Measurements from ENCODE around the gene TTC3. TPM values are rescaled to one million over a fixed set of nuclear protein-coding genes. Genes with fewer than 3 reads are reported as not detected.
A peak's percentile ranks its signal among the peaks of the same experiment; 100 is the strongest.
"Not testable (repeated sequence)": the region's sequence is repeated elsewhere in the genome, so short reads cannot be mapped to it uniquely, and the experiment has no call there.

TTC3 gene
- total RNA-seq, 1 donor from 2014 or later, result 190 TPM

GRCh38 chr21:37032877-37033471 lies 40.1 kb upstream of the TTC3 start:
- DNase-seq (ENCODE audit: low spot score), result no peak
- peaks cover 21% of the 10 kb centered on the region for H3K36me3 Mint-ChIP-seq (ENCODE audit: low read depth, unreplicated experiment)
- no peaks in the 10 kb centered on the region for H3K9me3 Mint-ChIP-seq (ENCODE audit: unreplicated experiment)
- no peak overlapping the region for H3K4me3 Mint-ChIP-seq (ENCODE audit: unreplicated experiment)
- no peaks in the 10 kb centered on the region for H3K4me1 Mint-ChIP-seq (ENCODE audit: unreplicated experiment)
- TF ChIP-seq CTCF (IDR thresholded peaks at IDR 0.05; ENCODE audit: unreplicated experiment), result no peak
- peaks cover 1% of the 10 kb centered on the region for H3K27me3 Mint-ChIP-seq (ENCODE audit: unreplicated experiment)
- no peak overlapping the region for H3K27ac Mint-ChIP-seq (ENCODE audit: unreplicated experiment)

GRCh38 chr21:37034394-37034793 lies 38.7 kb upstream of the TTC3 start:
- H3K9me3 Mint-ChIP-seq (ENCODE audit: unreplicated experiment); H3K27me3 Mint-ChIP-seq (ENCODE audit: unreplicated experiment); H3K4me1 Mint-ChIP-seq (ENCODE audit: unreplicated experiment); H3K27ac Mint-ChIP-seq (ENCODE audit: unreplicated experiment); H3K4me3 Mint-ChIP-seq (ENCODE audit: unreplicated experiment); DNase-seq (ENCODE audit: low spot score): not testable (repeated sequence)
- peaks cover 21% of the 10 kb centered on the region for H3K36me3 Mint-ChIP-seq (ENCODE audit: low read depth, unreplicated experiment)

- Mint-ChIP-seq H3K4me3 (ENCODE audit: unreplicated experiment) (peak overlapping the region; percentile 7), H3K36me3 (ENCODE audit: low read depth, unreplicated experiment) (peaks cover 16% of the 10 kb centered on the region), H3K9me3 (ENCODE audit: unreplicated experiment) (no peaks in the 10 kb centered on the region), H3K27me3 (ENCODE audit: unreplicated experiment) (peaks cover 1% of the 10 kb centered on the region), H3K4me1 (ENCODE audit: unreplicated experiment) (peaks cover 3% of the 10 kb centered on the region), H3K27ac (ENCODE audit: unreplicated experiment) (no peak overlapping the region)
- no peak for DNase-seq (ENCODE audit: low spot score)
- TF ChIP-seq CTCF (IDR thresholded peaks at IDR 0.05; ENCODE audit: unreplicated experiment), result no peak
These were observed 36.9 kb upstream of the TTC3 start for GRCh38 chr21:37036177-37036576.

GRCh38 chr21:37039411-37040075 lies 33.5 kb upstream of the TTC3 start:
- H3K27ac Mint-ChIP-seq (ENCODE audit: unreplicated experiment), result no peak overlapping the region

GRCh38 chr21:37040212-37040611 lies 32.8 kb upstream of the TTC3 start:
- DNase-seq (ENCODE audit: low spot score), result no peak
- no peak overlapping the region for H3K27ac Mint-ChIP-seq (ENCODE audit: unreplicated experiment)
- no peak overlapping the region for H3K4me3 Mint-ChIP-seq (ENCODE audit: unreplicated experiment)
- H3K36me3 Mint-ChIP-seq (ENCODE audit: low read depth, unreplicated experiment), result peaks cover 8% of the 10 kb centered on the region
- no peak for TF ChIP-seq CTCF (IDR thresholded peaks at IDR 0.05; ENCODE audit: unreplicated experiment)
- H3K27me3 Mint-ChIP-seq (ENCODE audit: unreplicated experiment), result peaks cover 2% of the 10 kb centered on the region
- H3K9me3 Mint-ChIP-seq (ENCODE audit: unreplicated experiment), result no peaks in the 10 kb centered on the region
- peaks cover 17% of the 10 kb centered on the region for H3K4me1 Mint-ChIP-seq (ENCODE audit: unreplicated experiment)

More at GRCh38 chr21:37039411-37040075, 33.5 kb upstream of the TTC3 start:
- H3K4me1 Mint-ChIP-seq (ENCODE audit: unreplicated experiment), result peaks cover 11% of the 10 kb centered on the region
- H3K36me3 Mint-ChIP-seq (ENCODE audit: low read depth, unreplicated experiment), result peaks cover 11% of the 10 kb centered on the region
- DNase-seq (ENCODE audit: low spot score), result no peak
- no peak overlapping the region for H3K4me3 Mint-ChIP-seq (ENCODE audit: unreplicated experiment)
- no peaks in the 10 kb centered on the region for H3K9me3 Mint-ChIP-seq (ENCODE audit: unreplicated experiment)
- TF ChIP-seq CTCF (IDR thresholded peaks at IDR 0.05; ENCODE audit: unreplicated experiment), result no peak
- H3K27me3 Mint-ChIP-seq (ENCODE audit: unreplicated experiment), result peaks cover 2% of the 10 kb centered on the region
